IPS-18c (cell line): ENCODE data around the gene GRAP2.

Experiments used
- H3K4me3 ChIP-seq: 2 replicates; pipeline ENCODE4 v1.7.0; 2013; ENCODE audit warnings: low read depth, mild to moderate bottlenecking, low read length, moderate library complexity; ENCODE audit not compliant: insufficient read depth
- H3K9me3 ChIP-seq: one replicate; pipeline ENCODE4 v1.6.1; 2013; ENCODE audit warnings: mild to moderate bottlenecking, low read length, moderate library complexity; ENCODE audit not compliant: control insufficient read depth, insufficient read depth

The GRAP2 gene

GRCh38 chr22:39915295-39915726 lies 14.4 kb downstream of the GRAP2 start:
- H3K9me3 ChIP-seq = no peaks in the 10 kb centered on the region
- H3K4me3 ChIP-seq = no peak overlapping the region

DNA sequence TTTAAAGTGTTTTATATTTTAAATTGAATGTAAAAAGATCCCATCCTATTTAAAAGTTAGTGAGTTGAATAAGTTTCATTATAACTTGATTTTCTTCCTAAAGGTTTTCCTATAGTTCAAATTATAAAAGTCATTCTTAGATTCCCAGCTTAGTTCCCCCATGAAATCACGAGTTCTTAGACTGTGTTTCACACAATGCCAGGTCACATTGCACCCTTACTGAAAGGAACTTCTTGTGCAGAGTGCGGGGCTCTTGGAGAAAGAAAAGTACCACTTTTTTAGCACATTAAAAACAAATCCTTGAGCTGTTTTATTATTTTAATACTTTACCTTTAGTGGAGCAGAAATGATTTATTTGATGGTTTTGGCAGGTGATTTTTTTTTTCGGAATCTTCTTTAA lies 15.6 kb downstream of the GRAP2 start:
- no peak overlapping the region for H3K4me3 ChIP-seq
- no peaks in the 10 kb centered on the region for H3K9me3 ChIP-seq

DNA sequence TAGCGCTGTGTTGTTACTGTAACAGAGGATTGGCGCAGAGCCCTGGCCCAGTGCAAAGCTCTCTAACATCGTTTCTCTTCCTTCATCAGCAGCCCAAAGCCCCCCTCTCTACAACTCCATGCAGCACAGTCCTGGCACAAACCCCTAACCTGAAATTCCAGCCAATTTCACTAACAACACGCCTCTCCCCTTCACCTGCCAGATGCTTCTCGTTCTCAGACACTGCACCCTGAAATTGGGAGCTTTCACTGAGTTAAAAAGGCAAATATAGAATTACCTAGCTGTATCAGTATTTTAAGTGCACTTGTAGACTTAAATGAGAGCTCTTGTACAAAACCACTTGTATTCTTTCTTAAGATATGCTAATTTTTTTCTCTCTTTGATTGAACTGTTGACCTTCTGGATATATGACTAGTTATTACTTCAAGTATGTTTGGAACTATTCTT lies 16.3 kb downstream of the GRAP2 start:
- no peak overlapping the region for H3K4me3 ChIP-seq
- no peaks in the 10 kb centered on the region for H3K9me3 ChIP-seq

GRCh38 chr22:39917776-39918495 lies 17.1 kb downstream of the GRAP2 start:
- H3K9me3 ChIP-seq = no peaks in the 10 kb centered on the region

DNA sequence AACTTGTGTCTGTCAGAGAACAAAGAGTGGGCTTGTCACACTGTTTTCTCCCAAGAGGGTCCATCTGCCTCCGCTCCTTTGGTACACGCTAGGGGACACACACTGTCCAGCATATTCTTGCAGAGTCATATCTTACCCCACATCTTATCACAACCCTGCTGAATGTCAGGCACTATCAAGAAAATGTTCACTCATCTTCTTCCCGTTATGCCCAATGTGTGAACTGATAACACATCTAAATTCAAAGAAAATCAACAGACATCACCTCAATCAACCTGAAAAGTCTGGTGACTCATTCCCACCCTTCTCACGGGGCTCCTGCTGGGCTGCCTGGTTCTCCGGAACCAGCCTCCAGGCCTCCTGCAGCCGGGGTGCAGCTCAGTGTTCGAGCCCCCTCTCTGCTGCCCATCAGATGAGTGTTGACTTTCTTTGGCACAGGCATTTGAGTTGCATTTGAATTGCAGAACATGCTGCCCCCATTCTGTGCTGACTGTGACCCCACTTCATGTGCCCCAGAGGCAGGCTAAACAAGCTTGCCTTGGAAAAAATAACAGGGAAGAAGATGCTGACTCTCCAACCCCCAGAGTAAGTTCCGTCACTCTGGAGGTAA lies 19.4 kb downstream of the GRAP2 start:
- H3K4me3 ChIP-seq = no peak overlapping the region
- no peaks in the 10 kb centered on the region for H3K9me3 ChIP-seq

More at GRCh38 chr22:39917776-39918495, 17.1 kb downstream of the GRAP2 start:
- H3K4me3 ChIP-seq = no peak overlapping the region

DNA sequence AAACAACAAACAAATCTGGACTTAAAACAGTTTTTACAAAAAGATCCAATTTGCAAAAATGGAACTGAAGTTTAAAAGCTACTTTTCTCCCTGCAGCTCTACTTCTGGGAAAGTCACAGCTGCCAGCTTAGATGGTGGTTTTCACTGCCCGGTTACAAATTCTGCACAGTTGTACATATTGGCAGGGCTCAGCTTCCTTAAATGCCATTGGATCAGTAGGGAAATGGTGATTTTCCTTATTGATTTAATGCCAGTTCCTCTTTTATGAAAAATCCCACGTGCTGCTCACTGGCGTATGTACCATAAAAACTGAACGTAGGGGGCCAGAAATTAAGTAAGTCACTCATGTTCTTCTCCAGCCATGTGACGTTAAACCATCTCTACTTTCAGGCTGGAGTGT lies 22.8 kb downstream of the GRAP2 start:
- no peak overlapping the region for H3K4me3 ChIP-seq
- no peaks in the 10 kb centered on the region for H3K9me3 ChIP-seq

GRCh38 chr22:39924286-39924685 lies 23.4 kb downstream of the GRAP2 start:
- Histone ChIP-seq H3K4me3 (no peak overlapping the region), H3K9me3 (no peaks in the 10 kb centered on the region)

- no peak overlapping the region for H3K4me3 ChIP-seq
Measured at GRCh38 chr22:39925273-39925672, 24.4 kb downstream of the GRAP2 start.

DNA sequence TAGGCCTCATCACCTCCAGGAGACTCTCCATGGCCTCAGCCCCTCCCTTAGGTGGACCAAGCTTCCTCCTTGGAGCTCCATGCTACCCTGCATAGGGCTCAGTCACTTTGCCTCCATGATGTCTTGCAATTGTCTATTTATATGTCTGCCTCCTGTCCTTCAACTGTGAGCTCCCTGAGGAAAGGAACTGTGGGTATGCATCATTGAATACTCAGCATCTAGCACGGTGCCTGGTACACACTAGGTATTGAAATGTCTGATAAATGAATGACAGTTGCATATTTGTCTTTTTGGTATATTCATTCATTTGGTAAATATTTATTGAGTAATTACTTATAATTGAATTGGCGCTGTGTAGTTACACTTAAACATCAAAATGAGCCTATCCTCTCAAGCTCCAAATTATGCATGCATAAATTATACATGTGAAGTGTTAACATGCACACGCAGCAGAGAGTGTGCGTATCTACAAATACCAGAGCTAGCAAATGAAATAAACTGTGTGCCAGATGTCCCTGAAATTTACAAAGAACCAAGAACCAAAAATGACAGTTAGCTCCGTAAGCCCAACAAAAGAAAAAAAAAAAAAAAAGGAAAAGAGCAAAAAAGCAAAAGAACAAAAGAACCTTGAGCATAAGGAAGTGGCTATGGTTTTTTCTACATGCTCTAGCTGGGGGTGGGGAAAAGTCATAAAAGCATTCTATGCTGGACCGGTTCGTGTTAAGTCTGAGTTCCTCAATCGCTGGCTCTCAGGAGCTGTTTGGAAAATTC lies 25.2 kb downstream of the GRAP2 start:
- Histone ChIP-seq H3K4me3 (no peak overlapping the region), H3K9me3 (no peaks in the 10 kb centered on the region)

More at GRCh38 chr22:39925273-39925672, 24.4 kb downstream of the GRAP2 start:
- H3K9me3 ChIP-seq = no peaks in the 10 kb centered on the region

- H3K4me3 ChIP-seq = no peak overlapping the region
- H3K9me3 ChIP-seq = no peaks in the 10 kb centered on the region
Measured at GRCh38 chr22:39926753-39927152, 25.9 kb downstream of the GRAP2 start.

GRCh38 chr22:39927544-39927943 lies 26.7 kb downstream of the GRAP2 start:
- Histone ChIP-seq H3K9me3 (no peaks in the 10 kb centered on the region), H3K4me3 (no peak overlapping the region)

DNA sequence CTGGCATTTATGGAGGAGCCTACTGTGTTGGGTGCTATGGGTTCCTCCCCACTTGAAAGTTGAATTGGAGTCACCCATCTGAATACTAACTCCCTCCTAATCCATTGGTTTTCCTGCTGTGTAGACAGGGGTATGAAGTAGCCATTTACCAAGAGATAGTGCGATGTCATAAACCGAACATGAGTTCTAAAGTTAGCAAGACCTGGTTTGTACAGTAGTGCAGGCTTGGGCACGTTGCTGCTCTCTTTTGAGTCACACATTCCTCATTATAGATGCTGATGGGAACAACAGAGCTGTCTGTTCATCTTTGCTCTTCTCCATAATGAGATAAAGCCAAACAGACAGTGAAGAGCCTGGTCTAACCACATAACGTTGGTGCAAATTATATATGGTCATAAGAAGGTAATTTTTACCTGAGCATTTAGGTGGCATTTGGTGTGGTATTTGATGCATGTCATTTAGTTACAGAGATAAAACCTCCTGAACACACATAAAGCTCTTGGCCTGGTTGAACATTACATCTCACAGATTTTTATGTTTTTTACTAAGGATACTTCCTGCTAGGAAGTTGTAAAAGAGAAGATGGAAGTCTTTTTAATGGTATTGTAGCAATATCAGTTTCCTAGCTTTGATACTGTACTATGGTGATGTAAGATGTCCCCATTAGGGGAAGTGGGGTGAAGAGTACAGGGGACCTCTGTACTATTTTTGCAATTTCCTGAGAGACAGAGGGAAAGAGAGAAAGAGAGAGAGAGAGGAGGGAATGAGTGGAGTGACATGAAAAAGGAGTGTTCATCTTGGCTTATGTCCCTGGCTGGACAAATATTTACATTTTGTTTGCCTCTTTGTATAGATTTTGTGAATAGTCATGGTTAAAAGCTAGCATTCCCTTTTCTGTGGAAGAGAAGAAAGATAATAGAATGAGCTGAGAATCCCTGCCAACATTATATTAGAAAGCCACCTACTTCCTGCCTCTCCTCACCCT lies 27.9 kb downstream of the GRAP2 start:
- no peaks in the 10 kb centered on the region for H3K9me3 ChIP-seq
- H3K4me3 ChIP-seq = no peak overlapping the region

DNA sequence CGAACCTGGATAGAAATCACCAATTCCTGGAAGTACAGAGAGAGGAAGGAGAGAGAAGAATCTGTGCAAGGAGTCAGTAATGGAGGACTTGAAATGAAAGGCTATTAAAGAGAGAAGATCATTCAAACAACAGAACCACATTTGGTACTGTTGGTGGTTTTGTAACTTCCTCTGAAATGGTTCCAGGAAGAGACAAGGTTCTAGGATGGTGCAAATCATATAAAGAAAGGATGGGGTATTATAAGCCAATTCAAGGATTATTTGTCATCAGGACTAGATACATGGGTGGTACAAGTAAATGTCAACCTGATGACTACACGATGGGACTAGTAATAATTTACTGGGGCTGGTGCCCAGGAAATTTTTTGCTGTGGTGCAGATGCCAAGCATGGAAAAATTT lies 30.4 kb downstream of the GRAP2 start:
- Histone ChIP-seq H3K9me3 (no peaks in the 10 kb centered on the region), H3K4me3 (no peak overlapping the region)

- Histone ChIP-seq H3K9me3 (no peaks in the 10 kb centered on the region), H3K4me3 (no peak overlapping the region)
Measured at GRCh38 chr22:39932166-39932565, 31.3 kb downstream of the GRAP2 start.

- Histone ChIP-seq H3K4me3 (no peak overlapping the region), H3K9me3 (no peaks in the 10 kb centered on the region)
Measured at GRCh38 chr22:39932918-39933649, 32.2 kb downstream of the GRAP2 start.

DNA sequence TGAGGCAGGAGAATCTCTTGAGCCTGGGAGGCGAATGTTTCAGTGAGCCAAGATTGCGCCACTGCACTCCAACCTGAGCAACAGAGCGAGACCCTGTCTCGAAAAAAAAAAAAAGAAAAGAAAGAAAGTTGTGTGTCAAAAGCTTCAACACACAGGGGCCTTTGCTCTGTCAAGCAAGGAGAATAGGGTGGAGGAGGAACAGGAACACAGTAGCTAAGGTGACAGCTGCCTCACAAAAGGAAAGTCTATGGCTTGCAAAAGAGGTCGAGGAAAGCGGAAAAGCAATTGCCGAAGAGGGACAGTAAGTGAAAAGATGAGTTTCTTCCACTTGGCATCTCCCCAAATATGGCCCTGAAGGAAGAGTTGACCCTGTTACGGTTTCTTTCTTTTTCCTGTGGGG lies 32.9 kb downstream of the GRAP2 start:
- Histone ChIP-seq H3K9me3 (no peaks in the 10 kb centered on the region), H3K4me3 (no peak overlapping the region)
